ENCODE results near the gene DNAJB14. TPM values are rescaled to one million over a fixed set of nuclear protein-coding genes. Genes with fewer than 3 reads are reported as not detected.

The DNAJB14 gene
- total RNA-seq, 1 donor from 2014 or later, result 37.0 TPM

GRCh38 chr4:99917575-99917974 is 28.8 kb downstream of the DNAJB14 start:
- no peak overlapping the region for H3K27ac Mint-ChIP-seq (ENCODE audit: unreplicated experiment)
- H3K27me3 Mint-ChIP-seq (ENCODE audit: low read depth), result no peaks in the 10 kb centered on the region
- H3K4me3 Mint-ChIP-seq, result no peak overlapping the region
- peaks cover 31% of the 10 kb centered on the region for H3K36me3 Mint-ChIP-seq (ENCODE audit: low read depth)
- H3K4me1 Mint-ChIP-seq, result no peaks in the 10 kb centered on the region
- no peak for DNase-seq (ENCODE audit: low read depth, low spot score)
- peaks cover 5% of the 10 kb centered on the region for H3K9me3 Mint-ChIP-seq
- TF ChIP-seq CTCF (conservative IDR thresholded peaks at IDR 0.05), result no peak

GRCh38 chr4:99915449-99915848 is 31.0 kb downstream of the DNAJB14 start:
- TF ChIP-seq CTCF (conservative IDR thresholded peaks at IDR 0.05), result no peak
- Mint-ChIP-seq H3K4me3 (no peak overlapping the region), H3K27ac (ENCODE audit: unreplicated experiment) (no peak overlapping the region), H3K36me3 (ENCODE audit: low read depth) (peaks cover 29% of the 10 kb centered on the region), H3K27me3 (ENCODE audit: low read depth) (no peaks in the 10 kb centered on the region), H3K9me3 (peaks cover 5% of the 10 kb centered on the region), H3K4me1 (no peaks in the 10 kb centered on the region)
- DNase-seq (ENCODE audit: low read depth, low spot score), result no peak

- Mint-ChIP-seq H3K9me3 (no peaks in the 10 kb centered on the region), H3K4me1 (peaks cover 33% of the 10 kb centered on the region)
- no peak for TF ChIP-seq CTCF (conservative IDR thresholded peaks at IDR 0.05)
Measured at GRCh38 chr4:99894998-99895397, 51.4 kb downstream of the DNAJB14 start.

GRCh38 chr4:99894161-99894997 is 52.0 kb downstream of the DNAJB14 start, which contains the start of gene LAMTOR3:
Gene LAMTOR3 (minus strand): TSS chr4:99894427. CDS start chr4:99893963, 464 bp downstream.
- no peaks in the 10 kb centered on the region for H3K27me3 Mint-ChIP-seq (ENCODE audit: low read depth)
- no peak for TF ChIP-seq CTCF (conservative IDR thresholded peaks at IDR 0.05)
- H3K36me3 Mint-ChIP-seq (ENCODE audit: low read depth), result peaks cover 2% of the 10 kb centered on the region
- peak within 1 kb of the TSS; percentile 99 for H3K27ac Mint-ChIP-seq (ENCODE audit: unreplicated experiment)
- H3K4me3 Mint-ChIP-seq, result peak within 1 kb of the TSS; percentile 99
- H3K4me1 Mint-ChIP-seq, result peaks cover 33% of the 10 kb centered on the region
- peak; percentile 64 for DNase-seq (ENCODE audit: low read depth, low spot score)
- H3K9me3 Mint-ChIP-seq, result no peaks in the 10 kb centered on the region

More at GRCh38 chr4:99894998-99895397, 51.4 kb downstream of the DNAJB14 start:
- Mint-ChIP-seq H3K36me3 (ENCODE audit: low read depth) (peaks cover 2% of the 10 kb centered on the region), H3K4me3 (peak overlapping the region; percentile 99), H3K27me3 (ENCODE audit: low read depth) (no peaks in the 10 kb centered on the region), H3K27ac (ENCODE audit: unreplicated experiment) (no peak overlapping the region)
- DNase-seq (ENCODE audit: low read depth, low spot score), result no peak

GRCh38 chr4:99893839-99894160 is 52.6 kb downstream of the DNAJB14 start:
- Mint-ChIP-seq H3K9me3 (no peaks in the 10 kb centered on the region), H3K4me1 (peaks cover 33% of the 10 kb centered on the region), H3K27ac (ENCODE audit: unreplicated experiment) (peak overlapping the region; percentile 99), H3K36me3 (ENCODE audit: low read depth) (peaks cover 2% of the 10 kb centered on the region), H3K27me3 (ENCODE audit: low read depth) (no peaks in the 10 kb centered on the region), H3K4me3 (peak overlapping the region; percentile 99)
- no peak for TF ChIP-seq CTCF (conservative IDR thresholded peaks at IDR 0.05)
- DNase-seq (ENCODE audit: low read depth, low spot score), result peak; percentile 4
